Astrocyte (in vitro differentiated cells and primary cell): Measurements from ENCODE around the gene UTF1. TPM values are rescaled to one million over a fixed set of nuclear protein-coding genes. Genes with fewer than 3 reads are reported as not detected.

ENCODE experiments used
- DNase-seq: peaks from one replicate; pipeline ENCODE4 v3.0.0-alpha.2; 2010; ENCODE audit warnings: low read depth
- FAIRE-seq: peaks from 2 replicates; lab custom pipeline; 2011; peaks lifted over from hg19 to GRCh38; lab: Jason Lieb, UNC
- H2AFZ ChIP-seq: 2 replicates; pipeline ENCODE4 v1.6.0; 2012; ENCODE audit warnings: low read depth, low read length, inconsistent platforms
- H3K27ac ChIP-seq: 2 replicates; pipeline ENCODE4 v1.5.1; 2011; ENCODE audit warnings: low read depth, low read length, inconsistent platforms
- H3K27me3 ChIP-seq: 2 replicates; pipeline ENCODE4 v1.6.0; 2011; ENCODE audit warnings: low read length, inconsistent platforms; ENCODE audit not compliant: insufficient read depth
- H3K36me3 ChIP-seq: 2 replicates; pipeline ENCODE4 v1.5.1; 2011; ENCODE audit warnings: low read length, inconsistent platforms; ENCODE audit not compliant: insufficient read depth
- H3K4me1 ChIP-seq: 2 replicates; pipeline ENCODE4 v1.5.1; 2011; ENCODE audit warnings: low read length, inconsistent platforms; ENCODE audit not compliant: insufficient read depth
- H3K4me2 ChIP-seq: 2 replicates; pipeline ENCODE4 v1.6.0; 2012; ENCODE audit warnings: low read length, inconsistent platforms
- H3K4me3 ChIP-seq: 2 replicates; pipeline ENCODE4 v1.5.1; 2011; ENCODE audit warnings: low read depth, mild to moderate bottlenecking, low read length, inconsistent platforms; ENCODE audit not compliant: insufficient read depth
- H3K79me2 ChIP-seq: 2 replicates; pipeline ENCODE4 v1.6.0; 2012; ENCODE audit warnings: mild to moderate bottlenecking, low read length, inconsistent platforms; ENCODE audit not compliant: insufficient read depth
- H3K9ac ChIP-seq: 2 replicates; pipeline ENCODE4 v1.6.0; 2012; ENCODE audit warnings: mild to moderate bottlenecking, low read length, inconsistent platforms
- H3K9me3 ChIP-seq: 2 replicates; pipeline ENCODE4 v1.5.1; 2012; ENCODE audit warnings: low read depth, mild to moderate bottlenecking, low read length, inconsistent platforms; ENCODE audit not compliant: insufficient read depth
- H4K20me1 ChIP-seq: 2 replicates; pipeline ENCODE4 v1.6.0; 2012; ENCODE audit warnings: low read length, inconsistent platforms; ENCODE audit not compliant: insufficient read depth
- H3K27ac Mint-ChIP-seq: one replicate; pipeline ENCODE4 v1.8.0; 2021; ENCODE audit warnings: mild to moderate bottlenecking, mixed read lengths; ENCODE audit not compliant: unreplicated experiment
- H3K27me3 Mint-ChIP-seq: one replicate; pipeline ENCODE4 v1.8.0; 2021; ENCODE audit warnings: low read depth, mixed read lengths; ENCODE audit not compliant: unreplicated experiment
- H3K36me3 Mint-ChIP-seq: one replicate; pipeline ENCODE4 v1.8.0; 2021; ENCODE audit warnings: low read depth, mixed read lengths; ENCODE audit not compliant: unreplicated experiment
- H3K4me1 Mint-ChIP-seq: one replicate; pipeline ENCODE4 v1.8.0; 2021; ENCODE audit warnings: low read depth, mixed read lengths; ENCODE audit not compliant: unreplicated experiment
- H3K4me3 Mint-ChIP-seq: one replicate; pipeline ENCODE4 v1.8.0; 2021; ENCODE audit warnings: mild to moderate bottlenecking, moderate library complexity, mixed read lengths; ENCODE audit not compliant: unreplicated experiment
- H3K9me3 Mint-ChIP-seq: one replicate; pipeline ENCODE4 v1.8.0; 2021; ENCODE audit warnings: mild to moderate bottlenecking, mixed read lengths; ENCODE audit not compliant: unreplicated experiment
- EZH2 ChIP-seq: IDR thresholded peaks from 2 replicates; pipeline ENCODE4 v1.6.1; 2012; ENCODE audit warnings: mild to moderate bottlenecking, low read length, inconsistent platforms; ENCODE audit not compliant: insufficient read depth
- total RNA-seq: library from RNA; stranded (reverse); gene quantifications from 2 replicates; pipeline ENCODE4 v1.2.1, GENCODE V29; 2021
- TF ChIP-seq, protein P1 (sequence below): IDR thresholded peaks from 2 replicates; pipeline ENCODE4 v1.5.1; 2011; ENCODE audit warnings: low read depth, mild to moderate bottlenecking, inconsistent platforms, low read length, moderate library complexity; ENCODE audit not compliant: insufficient read depth

Gene UTF1
- total RNA-seq, 1 donor from 2014 or later: 0.18 TPM

DNA sequence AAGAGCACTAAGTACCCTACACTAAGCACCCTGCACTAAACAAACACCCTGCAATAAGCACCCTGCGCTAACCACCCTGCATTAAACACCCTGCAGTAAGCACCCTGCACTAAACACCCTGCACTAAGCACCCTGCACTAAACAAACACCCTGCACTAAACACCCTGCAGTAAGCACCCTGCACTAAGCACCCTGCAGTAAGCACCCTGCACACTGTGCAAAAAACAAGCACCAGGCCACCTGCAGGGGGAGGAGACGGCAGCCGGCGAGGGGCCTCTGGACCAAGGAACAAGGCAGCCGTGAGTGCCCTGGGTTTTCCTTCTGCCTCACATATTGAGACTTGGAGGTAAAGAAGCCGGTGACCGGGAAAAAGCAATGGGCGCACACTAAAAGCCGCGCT, 39.8 kb upstream of the UTF1 start:
- no peak overlapping the region for H3K4me3 ChIP-seq
- H3K4me2 ChIP-seq: no peak overlapping the region
- H3K79me2 ChIP-seq: no peaks in the 10 kb centered on the region
- Mint-ChIP-seq H3K4me1 (no peaks in the 10 kb centered on the region), H3K9me3 (peaks cover 8% of the 10 kb centered on the region), H3K27me3 (peaks cover 23% of the 10 kb centered on the region), H3K4me3 (no peak overlapping the region), H3K27ac (no peak overlapping the region), H3K36me3 (no peaks in the 10 kb centered on the region)
- no peak overlapping the region for H3K9ac ChIP-seq
- H2AFZ ChIP-seq: no peak overlapping the region
- no peak for TF ChIP-seq EZH2
- TF ChIP-seq, protein P1, sequence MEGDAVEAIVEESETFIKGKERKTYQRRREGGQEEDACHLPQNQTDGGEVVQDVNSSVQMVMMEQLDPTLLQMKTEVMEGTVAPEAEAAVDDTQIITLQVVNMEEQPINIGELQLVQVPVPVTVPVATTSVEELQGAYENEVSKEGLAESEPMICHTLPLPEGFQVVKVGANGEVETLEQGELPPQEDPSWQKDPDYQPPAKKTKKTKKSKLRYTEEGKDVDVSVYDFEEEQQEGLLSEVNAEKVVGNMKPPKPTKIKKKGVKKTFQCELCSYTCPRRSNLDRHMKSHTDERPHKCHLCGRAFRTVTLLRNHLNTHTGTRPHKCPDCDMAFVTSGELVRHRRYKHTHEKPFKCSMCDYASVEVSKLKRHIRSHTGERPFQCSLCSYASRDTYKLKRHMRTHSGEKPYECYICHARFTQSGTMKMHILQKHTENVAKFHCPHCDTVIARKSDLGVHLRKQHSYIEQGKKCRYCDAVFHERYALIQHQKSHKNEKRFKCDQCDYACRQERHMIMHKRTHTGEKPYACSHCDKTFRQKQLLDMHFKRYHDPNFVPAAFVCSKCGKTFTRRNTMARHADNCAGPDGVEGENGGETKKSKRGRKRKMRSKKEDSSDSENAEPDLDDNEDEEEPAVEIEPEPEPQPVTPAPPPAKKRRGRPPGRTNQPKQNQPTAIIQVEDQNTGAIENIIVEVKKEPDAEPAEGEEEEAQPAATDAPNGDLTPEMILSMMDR: no peak
- H3K9me3 ChIP-seq: no peaks in the 10 kb centered on the region
- no peak for DNase-seq
- no peak for FAIRE-seq
- H3K27ac ChIP-seq: no peak overlapping the region
- H3K4me1 ChIP-seq: no peaks in the 10 kb centered on the region
- H3K36me3 ChIP-seq: no peaks in the 10 kb centered on the region
- no peaks in the 10 kb centered on the region for H3K27me3 ChIP-seq
- H4K20me1 ChIP-seq: no peaks in the 10 kb centered on the region

DNA sequence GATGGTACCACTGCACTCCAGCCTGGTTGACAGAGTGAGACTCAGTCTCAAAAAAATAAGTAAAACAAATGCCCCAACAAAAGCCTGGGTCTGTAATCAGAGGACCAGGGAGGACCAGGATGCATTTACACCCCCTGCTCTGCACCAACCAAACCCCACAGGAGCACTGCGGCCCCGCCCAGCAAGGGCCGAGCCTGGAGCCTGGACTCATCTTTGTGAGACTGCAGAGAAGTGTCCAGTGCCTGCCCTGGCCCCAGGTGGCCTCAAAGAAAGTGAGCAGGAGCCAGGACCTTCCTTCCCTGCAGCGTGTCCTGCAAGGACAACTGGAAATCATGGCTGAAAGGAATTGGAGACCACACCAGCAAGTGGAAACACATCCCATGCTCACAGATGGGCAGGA, 38.4 kb upstream of the UTF1 start:
- no peak overlapping the region for H2AFZ ChIP-seq
- Mint-ChIP-seq H3K36me3 (no peaks in the 10 kb centered on the region), H3K9me3 (peaks cover 8% of the 10 kb centered on the region), H3K27ac (no peak overlapping the region), H3K27me3 (peaks cover 28% of the 10 kb centered on the region), H3K4me3 (no peak overlapping the region), H3K4me1 (no peaks in the 10 kb centered on the region)
- no peaks in the 10 kb centered on the region for H3K27me3 ChIP-seq
- TF ChIP-seq, protein P1: no peak
- TF ChIP-seq EZH2: no peak
- H3K4me3 ChIP-seq: no peak overlapping the region
- H3K9ac ChIP-seq: no peak overlapping the region
- DNase-seq (no peak), FAIRE-seq (no peak)
- no peak overlapping the region for H3K27ac ChIP-seq
- H3K79me2 ChIP-seq: no peaks in the 10 kb centered on the region
- no peaks in the 10 kb centered on the region for H3K4me1 ChIP-seq
- H3K4me2 ChIP-seq: no peak overlapping the region
- H3K9me3 ChIP-seq: no peaks in the 10 kb centered on the region
- no peaks in the 10 kb centered on the region for H3K36me3 ChIP-seq
- no peaks in the 10 kb centered on the region for H4K20me1 ChIP-seq

DNA sequence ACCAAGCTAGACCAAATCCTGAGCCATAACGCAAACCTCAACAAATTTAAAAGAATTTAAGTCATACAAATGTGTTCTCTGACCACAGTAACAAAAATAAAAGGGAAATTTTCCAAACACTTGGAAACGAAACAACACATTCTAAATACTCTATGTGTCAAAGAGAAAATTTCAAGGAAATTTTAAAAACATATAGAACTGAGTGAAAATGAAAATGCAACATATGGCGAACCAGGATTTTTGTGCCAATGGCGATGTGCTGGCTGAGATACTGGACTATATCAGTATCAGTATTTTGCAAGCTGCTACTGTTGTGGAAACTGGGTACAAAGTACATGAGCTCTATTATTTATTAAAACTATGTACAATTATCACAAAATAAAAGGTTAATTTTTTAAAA, 35.9 kb upstream of the UTF1 start:
- H3K27ac ChIP-seq: no peak overlapping the region
- peaks cover 28% of the 10 kb centered on the region for H3K27me3 Mint-ChIP-seq
- no peak overlapping the region for H3K4me3 Mint-ChIP-seq
- H3K4me2 ChIP-seq: no peak overlapping the region
- no peak overlapping the region for H3K9ac ChIP-seq
- no peak for TF ChIP-seq EZH2
- TF ChIP-seq, protein P1: no peak
- no peaks in the 10 kb centered on the region for H4K20me1 ChIP-seq
- H3K9me3 ChIP-seq: no peaks in the 10 kb centered on the region
- H3K27ac Mint-ChIP-seq: no peak overlapping the region
- no peaks in the 10 kb centered on the region for H3K27me3 ChIP-seq
- no peaks in the 10 kb centered on the region for H3K36me3 ChIP-seq
- H3K4me3 ChIP-seq: no peak overlapping the region
- no peak for FAIRE-seq
- H2AFZ ChIP-seq: no peak overlapping the region
- no peaks in the 10 kb centered on the region for H3K4me1 Mint-ChIP-seq
- no peaks in the 10 kb centered on the region for H3K36me3 Mint-ChIP-seq
- no peaks in the 10 kb centered on the region for H3K79me2 ChIP-seq
- no peaks in the 10 kb centered on the region for H3K4me1 ChIP-seq
- H3K9me3 Mint-ChIP-seq: peaks cover 8% of the 10 kb centered on the region
- DNase-seq: no peak
